Astrocyte (in vitro differentiated cells and primary cell): ENCODE data around the gene RCN2. TPM values are rescaled to one million over a fixed set of nuclear protein-coding genes. Genes with fewer than 3 reads are reported as not detected.

ENCODE experiments used
- DNase-seq: peaks from one replicate; pipeline ENCODE4 v3.0.0-alpha.2; 2010; ENCODE audit warnings: low read depth
- FAIRE-seq: peaks from 2 replicates; lab custom pipeline; 2011; peaks lifted over from hg19 to GRCh38; lab: Jason Lieb, UNC
- H2AFZ ChIP-seq: 2 replicates; pipeline ENCODE4 v1.6.0; 2012; ENCODE audit warnings: low read depth, low read length, inconsistent platforms
- H3K27ac ChIP-seq: 2 replicates; pipeline ENCODE4 v1.5.1; 2011; ENCODE audit warnings: low read depth, low read length, inconsistent platforms
- H3K27me3 ChIP-seq: 2 replicates; pipeline ENCODE4 v1.6.0; 2011; ENCODE audit warnings: low read length, inconsistent platforms; ENCODE audit not compliant: insufficient read depth
- H3K36me3 ChIP-seq: 2 replicates; pipeline ENCODE4 v1.5.1; 2011; ENCODE audit warnings: low read length, inconsistent platforms; ENCODE audit not compliant: insufficient read depth
- H3K4me1 ChIP-seq: 2 replicates; pipeline ENCODE4 v1.5.1; 2011; ENCODE audit warnings: low read length, inconsistent platforms; ENCODE audit not compliant: insufficient read depth
- H3K4me2 ChIP-seq: 2 replicates; pipeline ENCODE4 v1.6.0; 2012; ENCODE audit warnings: low read length, inconsistent platforms
- H3K4me3 ChIP-seq: 2 replicates; pipeline ENCODE4 v1.5.1; 2011; ENCODE audit warnings: low read depth, mild to moderate bottlenecking, low read length, inconsistent platforms; ENCODE audit not compliant: insufficient read depth
- H3K79me2 ChIP-seq: 2 replicates; pipeline ENCODE4 v1.6.0; 2012; ENCODE audit warnings: mild to moderate bottlenecking, low read length, inconsistent platforms; ENCODE audit not compliant: insufficient read depth
- H3K9ac ChIP-seq: 2 replicates; pipeline ENCODE4 v1.6.0; 2012; ENCODE audit warnings: mild to moderate bottlenecking, low read length, inconsistent platforms
- H3K9me3 ChIP-seq: 2 replicates; pipeline ENCODE4 v1.5.1; 2012; ENCODE audit warnings: low read depth, mild to moderate bottlenecking, low read length, inconsistent platforms; ENCODE audit not compliant: insufficient read depth
- H4K20me1 ChIP-seq: 2 replicates; pipeline ENCODE4 v1.6.0; 2012; ENCODE audit warnings: low read length, inconsistent platforms; ENCODE audit not compliant: insufficient read depth
- H3K27ac Mint-ChIP-seq: one replicate; pipeline ENCODE4 v1.8.0; 2021; ENCODE audit warnings: mild to moderate bottlenecking, mixed read lengths; ENCODE audit not compliant: unreplicated experiment
- H3K27me3 Mint-ChIP-seq: one replicate; pipeline ENCODE4 v1.8.0; 2021; ENCODE audit warnings: low read depth, mixed read lengths; ENCODE audit not compliant: unreplicated experiment
- H3K36me3 Mint-ChIP-seq: one replicate; pipeline ENCODE4 v1.8.0; 2021; ENCODE audit warnings: low read depth, mixed read lengths; ENCODE audit not compliant: unreplicated experiment
- H3K4me1 Mint-ChIP-seq: one replicate; pipeline ENCODE4 v1.8.0; 2021; ENCODE audit warnings: low read depth, mixed read lengths; ENCODE audit not compliant: unreplicated experiment
- H3K4me3 Mint-ChIP-seq: one replicate; pipeline ENCODE4 v1.8.0; 2021; ENCODE audit warnings: mild to moderate bottlenecking, moderate library complexity, mixed read lengths; ENCODE audit not compliant: unreplicated experiment
- H3K9me3 Mint-ChIP-seq: one replicate; pipeline ENCODE4 v1.8.0; 2021; ENCODE audit warnings: mild to moderate bottlenecking, mixed read lengths; ENCODE audit not compliant: unreplicated experiment
- EZH2 ChIP-seq: IDR thresholded peaks from 2 replicates; pipeline ENCODE4 v1.6.1; 2012; ENCODE audit warnings: mild to moderate bottlenecking, low read length, inconsistent platforms; ENCODE audit not compliant: insufficient read depth
- total RNA-seq: library from RNA; stranded (reverse); gene quantifications from 2 replicates; pipeline ENCODE4 v1.2.1, GENCODE V29; 2021
- TF ChIP-seq, protein P1 (sequence below): IDR thresholded peaks from 2 replicates; pipeline ENCODE4 v1.5.1; 2011; ENCODE audit warnings: low read depth, mild to moderate bottlenecking, inconsistent platforms, low read length, moderate library complexity; ENCODE audit not compliant: insufficient read depth

Gene RCN2
- total RNA-seq, 1 donor from 2014 or later: 80.2 TPM

DNA sequence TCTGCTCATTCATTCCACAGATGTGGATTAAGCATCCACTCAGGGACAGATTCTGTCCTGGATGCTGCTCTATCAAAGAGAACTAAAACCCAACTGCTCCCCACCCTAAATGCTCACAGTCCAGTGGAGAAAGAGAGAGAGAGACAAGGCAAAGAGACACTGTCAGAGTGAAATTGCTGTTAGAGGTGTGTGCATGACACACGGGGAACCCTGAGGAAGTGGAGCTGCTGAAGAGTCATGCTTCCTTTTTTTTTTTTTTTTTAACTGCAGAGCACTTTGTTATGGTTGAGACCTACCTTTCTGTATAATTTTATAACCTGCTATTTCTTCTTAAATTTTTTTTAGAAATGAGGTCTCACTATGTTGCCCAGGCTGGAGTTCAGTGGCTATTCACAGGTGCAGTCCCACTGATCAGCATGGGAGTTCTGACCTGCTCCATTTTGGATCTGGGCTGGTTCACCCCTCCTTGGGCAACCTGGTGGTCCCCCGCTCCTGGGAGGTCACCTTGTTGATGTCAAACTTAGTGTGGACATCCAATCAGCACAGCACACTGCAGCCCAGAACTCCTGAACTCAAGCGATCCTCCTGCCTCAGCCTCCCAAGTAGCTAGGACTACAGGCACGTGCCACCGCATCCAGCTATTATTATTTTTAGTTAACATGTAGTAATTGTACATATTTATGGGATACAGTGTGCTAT, 45.2 kb downstream of the RCN2 start:
- no peak overlapping the region for H2AFZ ChIP-seq
- H4K20me1 ChIP-seq: no peaks in the 10 kb centered on the region
- no peaks in the 10 kb centered on the region for H3K36me3 ChIP-seq
- H3K4me1 ChIP-seq: no peaks in the 10 kb centered on the region
- DNase-seq (no peak), FAIRE-seq (no peak)
- no peak overlapping the region for H3K4me3 Mint-ChIP-seq
- no peak overlapping the region for H3K9ac ChIP-seq
- H3K4me1 Mint-ChIP-seq: peaks cover 7% of the 10 kb centered on the region
- H3K9me3 Mint-ChIP-seq: peaks cover 4% of the 10 kb centered on the region
- H3K27me3 Mint-ChIP-seq: peaks cover 9% of the 10 kb centered on the region
- no peak overlapping the region for H3K27ac Mint-ChIP-seq
- H3K9me3 ChIP-seq: no peaks in the 10 kb centered on the region
- H3K4me2 ChIP-seq: no peak overlapping the region
- H3K4me3 ChIP-seq: no peak overlapping the region
- H3K79me2 ChIP-seq: no peaks in the 10 kb centered on the region
- peaks cover 2% of the 10 kb centered on the region for H3K36me3 Mint-ChIP-seq
- H3K27me3 ChIP-seq: peaks cover 3% of the 10 kb centered on the region
- TF ChIP-seq, protein P1, sequence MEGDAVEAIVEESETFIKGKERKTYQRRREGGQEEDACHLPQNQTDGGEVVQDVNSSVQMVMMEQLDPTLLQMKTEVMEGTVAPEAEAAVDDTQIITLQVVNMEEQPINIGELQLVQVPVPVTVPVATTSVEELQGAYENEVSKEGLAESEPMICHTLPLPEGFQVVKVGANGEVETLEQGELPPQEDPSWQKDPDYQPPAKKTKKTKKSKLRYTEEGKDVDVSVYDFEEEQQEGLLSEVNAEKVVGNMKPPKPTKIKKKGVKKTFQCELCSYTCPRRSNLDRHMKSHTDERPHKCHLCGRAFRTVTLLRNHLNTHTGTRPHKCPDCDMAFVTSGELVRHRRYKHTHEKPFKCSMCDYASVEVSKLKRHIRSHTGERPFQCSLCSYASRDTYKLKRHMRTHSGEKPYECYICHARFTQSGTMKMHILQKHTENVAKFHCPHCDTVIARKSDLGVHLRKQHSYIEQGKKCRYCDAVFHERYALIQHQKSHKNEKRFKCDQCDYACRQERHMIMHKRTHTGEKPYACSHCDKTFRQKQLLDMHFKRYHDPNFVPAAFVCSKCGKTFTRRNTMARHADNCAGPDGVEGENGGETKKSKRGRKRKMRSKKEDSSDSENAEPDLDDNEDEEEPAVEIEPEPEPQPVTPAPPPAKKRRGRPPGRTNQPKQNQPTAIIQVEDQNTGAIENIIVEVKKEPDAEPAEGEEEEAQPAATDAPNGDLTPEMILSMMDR: no peak
- no peak for TF ChIP-seq EZH2
- H3K27ac ChIP-seq: no peak overlapping the region

DNA sequence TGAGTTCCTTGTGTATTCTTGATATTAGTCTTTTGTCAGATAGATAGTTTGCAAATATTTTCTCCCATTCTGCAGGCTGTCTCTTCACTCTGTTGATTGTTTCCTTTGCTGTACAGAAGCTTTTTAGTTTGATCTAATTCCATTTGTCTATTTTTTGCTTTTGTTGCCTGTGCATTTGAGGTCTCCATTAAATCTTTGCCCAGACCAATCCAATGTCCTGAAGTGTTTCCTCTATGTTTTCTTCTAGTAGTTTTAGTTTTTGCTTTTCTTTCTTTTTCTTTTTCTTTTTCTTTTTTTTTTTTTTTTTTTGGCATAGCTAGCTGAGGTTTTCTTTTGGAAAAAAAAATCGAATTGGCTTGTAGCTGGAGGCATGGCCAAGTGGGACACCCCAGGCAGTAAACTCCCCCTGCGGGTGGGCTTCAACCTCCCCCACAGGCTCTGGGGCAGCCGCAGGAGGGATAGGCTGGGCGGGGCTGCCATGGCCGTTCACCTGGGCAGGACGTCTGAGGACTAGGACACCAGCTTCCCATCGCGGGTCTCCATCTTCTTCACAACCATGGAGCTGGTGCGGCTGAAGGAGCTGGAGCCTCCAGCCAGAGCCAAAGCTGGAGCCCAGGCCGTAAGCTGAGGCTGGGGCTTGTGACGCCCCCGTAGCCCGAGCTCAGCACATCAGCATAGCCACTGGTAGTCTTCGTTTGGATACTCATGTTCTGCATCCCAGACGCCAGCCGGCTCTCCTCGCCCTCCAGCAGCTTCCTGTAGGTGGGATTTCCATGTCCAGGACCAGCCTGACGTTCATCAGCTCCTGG, 47.2 kb downstream of the RCN2 start:
- H3K9me3 ChIP-seq: no peaks in the 10 kb centered on the region
- no peak overlapping the region for H2AFZ ChIP-seq
- peaks cover 2% of the 10 kb centered on the region for H3K36me3 Mint-ChIP-seq
- no peak overlapping the region for H3K27ac ChIP-seq
- TF ChIP-seq, protein P1: no peak
- no peak for TF ChIP-seq EZH2
- H3K4me3 Mint-ChIP-seq: no peak overlapping the region
- peaks cover 4% of the 10 kb centered on the region for H3K9me3 Mint-ChIP-seq
- no peak overlapping the region for H3K9ac ChIP-seq
- no peaks in the 10 kb centered on the region for H4K20me1 ChIP-seq
- no peak overlapping the region for H3K4me2 ChIP-seq
- H3K4me3 ChIP-seq: no peak overlapping the region
- H3K79me2 ChIP-seq: no peaks in the 10 kb centered on the region
- no peaks in the 10 kb centered on the region for H3K36me3 ChIP-seq
- no peak for FAIRE-seq
- no peak for DNase-seq
- peaks cover 9% of the 10 kb centered on the region for H3K27me3 Mint-ChIP-seq
- H3K27me3 ChIP-seq: peaks cover 2% of the 10 kb centered on the region
- peaks cover 2% of the 10 kb centered on the region for H3K4me1 Mint-ChIP-seq
- H3K27ac Mint-ChIP-seq: no peak overlapping the region
- H3K4me1 ChIP-seq: no peaks in the 10 kb centered on the region
